Placental pericyte (primary cell): Measurements from ENCODE around the gene SEMA3A. TPM values are rescaled to one million over a fixed set of nuclear protein-coding genes. Genes with fewer than 3 reads are reported as not detected.

ENCODE experiments used
- total RNA-seq: library from RNA; depleted of rRNA; stranded (reverse); fragments of >200 nt; gene quantifications from 2 replicates; pipeline ENCODE4 v1.2.3, GENCODE V29; 2012

SEMA3A gene
- 18.4 and 129 TPM in 2 replicates for total RNA-seq

DNA sequence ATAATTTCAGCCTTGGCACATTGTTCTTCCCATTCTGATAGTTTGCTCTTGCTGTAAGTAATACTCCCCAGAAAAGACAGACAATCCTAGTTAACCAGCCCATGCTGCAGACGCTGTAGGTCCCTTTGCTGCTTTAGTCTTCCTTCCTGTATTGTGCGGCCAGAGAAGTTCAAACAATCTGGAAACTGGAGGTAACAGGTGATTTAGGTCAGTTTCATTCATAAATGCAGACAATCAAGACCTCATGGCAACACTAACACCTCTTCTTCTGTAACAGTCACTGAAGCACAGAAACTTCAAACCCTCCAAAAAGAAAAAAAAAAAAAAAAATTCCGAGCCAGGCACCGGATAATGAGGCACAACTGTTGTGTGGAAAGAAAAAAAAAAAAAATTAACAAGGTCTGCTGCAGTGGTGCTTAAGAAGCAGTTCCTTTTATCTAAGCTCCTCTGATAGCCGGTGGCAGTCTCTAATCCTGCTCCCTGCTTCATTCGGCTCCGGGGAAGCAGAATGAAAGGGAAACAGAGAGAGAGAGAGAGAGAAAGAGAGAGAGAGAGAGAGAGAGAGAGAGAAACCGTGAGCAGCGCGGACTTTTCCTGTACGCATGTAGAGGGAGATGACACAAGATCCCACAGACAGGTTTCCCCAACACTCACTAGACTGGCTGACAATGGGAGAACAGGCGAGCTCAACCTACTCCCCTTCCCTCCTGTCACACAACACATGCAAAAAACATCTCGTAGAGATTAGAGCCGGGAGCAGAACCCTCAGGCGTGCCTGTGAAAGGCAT, at the start of gene SEMA3A:
Gene SEMA3A (minus strand): TSS at position 306 of the 788 bp plus-strand sequence. CDS start 203 bp downstream, at position 103.

